Activated naive CD8-positive, alpha-beta T cell treated with anti-CD3 and anti-CD28 coated beads, Interleukin-2, amount 10 ng/mL, durations not matched to agents 7 days and 5 days (primary cell): ENCODE data around the gene AKAP3. TPM values are rescaled to one million over a fixed set of nuclear protein-coding genes. Genes with fewer than 3 reads are reported as not detected.

Experiments used
- ATAC-seq: fragments of 150-1000 bp; cut with Tn5 transposase; one replicate; pipeline ENCODE4 v1.10.0; 2021; ENCODE audit warnings: low read depth, moderate library complexity
- POLR2A ChIA-PET: fragments of 350-600 bp; sonication (Branson Sonifier 250); formaldehyde crosslinking; loops from one replicate; lab custom pipeline; 2021; ENCODE audit warnings: antibody characterized with exemption; lab: Charles Lee
- DNase-seq: peaks from one replicate; pipeline ENCODE4 v3.0.0; 2021
- H3K27ac Mint-ChIP-seq: one replicate; pipeline ENCODE4 v1.8.0; 2022; ENCODE audit warnings: mild to moderate bottlenecking, mixed read lengths
- H3K27me3 Mint-ChIP-seq: one replicate; pipeline ENCODE4 v1.8.0; 2022; ENCODE audit warnings: mild to moderate bottlenecking, moderate library complexity, mixed read lengths
- H3K36me3 Mint-ChIP-seq: one replicate; pipeline ENCODE4 v1.8.0; 2021; ENCODE audit warnings: mild to moderate bottlenecking, mixed read lengths
- H3K4me1 Mint-ChIP-seq: one replicate; pipeline ENCODE4 v1.8.0; 2021; ENCODE audit warnings: mixed read lengths
- H3K4me3 Mint-ChIP-seq: one replicate; pipeline ENCODE4 v1.8.0; 2022; ENCODE audit warnings: mild to moderate bottlenecking, moderate library complexity, mixed read lengths
- H3K9me3 Mint-ChIP-seq: one replicate; pipeline ENCODE4 v1.8.0; 2021; ENCODE audit warnings: mixed read lengths
- total RNA-seq, 2 experiments: library from RNA; stranded (reverse); gene quantifications; one replicate each; pipeline ENCODE4 v1.2.3, GENCODE V29; 2021

AKAP3 gene
- total RNA-seq, 2 experiments from 2014 or later = 3.8 to 4.1 TPM

DNA sequence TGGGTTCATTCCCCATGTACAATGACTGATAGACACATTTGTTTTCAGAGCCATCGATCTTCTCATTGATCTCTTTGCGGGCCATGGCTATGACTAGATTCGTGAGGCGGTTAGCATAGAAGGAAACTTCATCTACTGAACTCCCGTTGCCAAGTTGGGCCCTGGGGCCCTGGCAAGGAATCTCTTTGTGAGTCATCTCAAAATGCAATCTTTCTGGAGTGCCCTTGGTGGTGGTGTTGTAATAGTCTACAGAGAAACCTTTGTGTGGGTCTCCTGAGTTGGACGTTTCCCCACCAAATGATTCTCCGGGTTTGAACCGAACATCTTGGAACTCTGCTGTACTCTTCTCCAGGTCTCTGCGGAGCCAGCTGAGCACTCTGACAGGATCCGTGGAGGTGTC lies 20.4 kb downstream of the AKAP3 start:
- POLR2A ChIA-PET = no interaction called here
- DNase-seq (no peak), ATAC-seq (no peak)
- Mint-ChIP-seq H3K4me3 (no peak overlapping the region), H3K36me3 (no peaks in the 10 kb centered on the region), H3K27ac (no peak overlapping the region), H3K9me3 (no peaks in the 10 kb centered on the region), H3K27me3 (peaks cover 11% of the 10 kb centered on the region), H3K4me1 (no peaks in the 10 kb centered on the region)

DNA sequence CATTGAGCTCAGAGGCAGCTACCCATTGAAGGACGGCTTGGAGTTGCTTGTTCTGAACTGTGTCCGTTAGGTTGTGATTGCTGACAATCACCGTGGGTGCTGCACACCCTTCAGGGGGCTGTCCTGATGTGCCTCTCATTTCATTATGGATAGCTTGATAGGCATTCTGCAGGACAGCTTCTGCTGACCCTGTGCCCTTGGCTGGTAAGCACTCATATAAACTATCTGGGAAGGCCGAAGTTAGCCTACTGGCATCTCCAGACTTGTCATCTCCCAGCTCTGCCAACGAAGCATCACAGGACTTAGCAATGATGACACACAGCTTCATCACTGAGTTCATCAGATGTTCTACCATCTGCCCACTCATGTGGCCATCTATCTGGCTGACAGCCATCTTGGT lies 22.3 kb downstream of the AKAP3 start:
- no peaks in the 10 kb centered on the region for H3K9me3 Mint-ChIP-seq
- H3K4me3 Mint-ChIP-seq = no peak overlapping the region
- POLR2A ChIA-PET = no interaction called here
- DNase-seq = no peak
- H3K4me1 Mint-ChIP-seq = no peaks in the 10 kb centered on the region
- ATAC-seq = no peak
- H3K27ac Mint-ChIP-seq = no peak overlapping the region
- H3K36me3 Mint-ChIP-seq = no peaks in the 10 kb centered on the region
- H3K27me3 Mint-ChIP-seq = peaks cover 15% of the 10 kb centered on the region

DNA sequence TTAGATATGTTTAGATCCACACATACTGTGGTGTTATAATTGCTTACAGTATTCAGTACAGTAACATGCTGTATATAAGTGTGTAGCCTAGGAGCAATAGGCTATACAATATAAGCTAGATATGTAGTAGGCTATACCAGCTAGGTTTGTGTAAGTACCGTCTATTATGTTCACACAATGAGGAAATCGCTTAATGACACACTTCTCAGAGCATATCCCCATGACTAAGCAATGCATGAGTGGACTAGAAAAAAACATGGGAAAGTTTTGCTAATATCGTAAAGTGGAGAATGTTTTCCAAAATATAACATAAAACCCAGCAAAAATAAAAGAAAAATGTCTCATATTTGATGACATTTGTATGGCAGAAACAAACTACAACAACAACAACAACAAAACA lies 27.3 kb downstream of the AKAP3 start:
- no peaks in the 10 kb centered on the region for H3K9me3 Mint-ChIP-seq
- ATAC-seq (no peak), DNase-seq (no peak)
- no peaks in the 10 kb centered on the region for H3K36me3 Mint-ChIP-seq
- POLR2A ChIA-PET = no interaction called here
- no peak overlapping the region for H3K4me3 Mint-ChIP-seq
- H3K27me3 Mint-ChIP-seq = peaks cover 8% of the 10 kb centered on the region
- H3K4me1 Mint-ChIP-seq = no peaks in the 10 kb centered on the region
- no peak overlapping the region for H3K27ac Mint-ChIP-seq

DNA sequence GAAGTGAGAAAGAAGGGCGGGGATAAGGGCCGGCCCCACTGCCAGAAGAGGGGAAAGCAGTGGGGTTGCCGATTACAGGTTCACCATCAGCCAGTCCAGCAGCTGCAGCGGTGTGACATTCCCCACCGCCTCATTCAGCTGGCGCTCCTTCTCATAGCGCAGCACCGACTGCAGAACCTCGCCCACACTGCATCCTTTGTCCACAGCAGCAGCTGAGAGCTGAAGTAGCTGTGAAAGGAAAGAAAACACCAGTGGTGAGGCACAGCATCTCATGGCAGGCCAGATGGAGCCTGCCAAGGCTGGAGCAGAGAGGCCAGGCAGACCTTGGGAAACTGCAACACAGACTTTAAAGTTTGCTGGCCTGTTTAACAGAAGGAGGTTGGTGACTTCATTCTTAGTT lies 33.2 kb downstream of the AKAP3 start:
- ATAC-seq (no peak), DNase-seq (no peak)
- POLR2A ChIA-PET = no interaction called here
- Mint-ChIP-seq H3K4me1 (peaks cover 1% of the 10 kb centered on the region), H3K27me3 (no peaks in the 10 kb centered on the region), H3K4me3 (no peak overlapping the region), H3K27ac (no peak overlapping the region), H3K9me3 (no peaks in the 10 kb centered on the region), H3K36me3 (peaks cover 12% of the 10 kb centered on the region)

DNA sequence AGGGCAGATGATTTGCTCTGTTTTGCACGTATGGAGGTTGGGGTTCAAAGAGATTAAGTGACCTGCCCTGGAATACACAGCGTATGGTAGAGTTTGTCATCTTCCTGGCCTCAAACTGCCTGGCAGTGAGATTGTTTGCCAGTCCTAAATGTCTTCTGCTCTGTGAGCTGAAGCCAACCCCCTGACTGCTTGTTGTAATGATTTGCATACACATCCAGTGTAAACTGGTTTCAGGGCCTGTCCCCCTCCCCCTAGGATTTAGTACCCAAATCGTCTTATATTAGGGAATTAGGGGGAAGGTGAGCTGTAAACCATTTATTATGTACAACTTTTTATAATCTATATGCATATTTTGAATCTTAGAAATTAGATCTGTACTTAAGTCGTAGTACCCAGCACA lies 38.4 kb downstream of the AKAP3 start:
- Mint-ChIP-seq H3K4me1 (peaks cover 5% of the 10 kb centered on the region), H3K36me3 (peaks cover 21% of the 10 kb centered on the region), H3K9me3 (no peaks in the 10 kb centered on the region), H3K27ac (no peak overlapping the region), H3K4me3 (no peak overlapping the region), H3K27me3 (no peaks in the 10 kb centered on the region)
- POLR2A ChIA-PET = no interaction called here
- no peak for DNase-seq
- ATAC-seq = no peak

DNA sequence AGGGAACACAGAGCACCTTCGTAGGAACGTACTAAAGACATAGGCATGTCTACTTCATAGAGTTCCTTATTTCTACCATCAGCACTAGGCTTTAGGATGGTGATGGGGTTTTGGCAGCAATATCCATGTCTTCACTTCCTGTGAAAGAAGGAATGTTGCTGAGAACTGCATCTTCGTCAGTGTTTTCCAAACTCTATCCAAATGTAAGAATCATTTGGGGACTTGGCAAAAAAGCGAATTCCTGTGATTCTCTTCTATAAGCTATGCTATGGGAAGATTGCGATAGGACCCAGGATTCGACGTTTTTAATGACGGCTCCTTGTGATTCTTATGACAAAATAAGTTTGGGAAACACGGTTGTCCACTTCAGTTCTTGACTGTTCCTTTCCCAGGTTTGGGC lies 39.8 kb downstream of the AKAP3 start:
- no peaks in the 10 kb centered on the region for H3K27me3 Mint-ChIP-seq
- ATAC-seq (no peak), DNase-seq (no peak)
- H3K4me1 Mint-ChIP-seq = peaks cover 5% of the 10 kb centered on the region
- no peaks in the 10 kb centered on the region for H3K9me3 Mint-ChIP-seq
- no peak overlapping the region for H3K27ac Mint-ChIP-seq
- POLR2A ChIA-PET = no interaction called here
- H3K36me3 Mint-ChIP-seq = peaks cover 16% of the 10 kb centered on the region
- H3K4me3 Mint-ChIP-seq = no peak overlapping the region

DNA sequence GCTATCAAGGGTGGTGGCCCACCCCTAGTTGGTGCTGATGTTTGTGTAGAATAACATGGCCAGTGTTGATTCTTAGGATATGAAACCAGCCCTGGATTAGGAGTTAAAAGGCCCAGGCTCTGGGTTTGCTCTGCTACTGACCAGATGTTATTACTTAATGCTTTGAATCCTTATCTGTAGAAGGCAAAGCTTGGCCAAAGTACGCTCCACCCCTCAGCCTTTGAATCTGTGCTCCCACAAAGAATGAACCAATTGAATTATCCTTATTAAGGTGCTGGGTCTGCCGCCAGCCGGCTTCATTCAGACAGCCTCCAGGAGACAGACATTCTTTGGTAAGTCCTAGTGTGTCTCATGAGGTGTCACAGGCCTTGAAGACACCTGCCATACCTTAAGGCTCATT lies 41.8 kb downstream of the AKAP3 start:
- H3K36me3 Mint-ChIP-seq = peaks cover 13% of the 10 kb centered on the region
- DNase-seq (no peak), ATAC-seq (no peak)
- POLR2A ChIA-PET = no interaction called here
- H3K9me3 Mint-ChIP-seq = no peaks in the 10 kb centered on the region
- no peak overlapping the region for H3K4me3 Mint-ChIP-seq
- H3K4me1 Mint-ChIP-seq = peaks cover 5% of the 10 kb centered on the region
- no peak overlapping the region for H3K27ac Mint-ChIP-seq
- peaks cover 16% of the 10 kb centered on the region for H3K27me3 Mint-ChIP-seq

DNA sequence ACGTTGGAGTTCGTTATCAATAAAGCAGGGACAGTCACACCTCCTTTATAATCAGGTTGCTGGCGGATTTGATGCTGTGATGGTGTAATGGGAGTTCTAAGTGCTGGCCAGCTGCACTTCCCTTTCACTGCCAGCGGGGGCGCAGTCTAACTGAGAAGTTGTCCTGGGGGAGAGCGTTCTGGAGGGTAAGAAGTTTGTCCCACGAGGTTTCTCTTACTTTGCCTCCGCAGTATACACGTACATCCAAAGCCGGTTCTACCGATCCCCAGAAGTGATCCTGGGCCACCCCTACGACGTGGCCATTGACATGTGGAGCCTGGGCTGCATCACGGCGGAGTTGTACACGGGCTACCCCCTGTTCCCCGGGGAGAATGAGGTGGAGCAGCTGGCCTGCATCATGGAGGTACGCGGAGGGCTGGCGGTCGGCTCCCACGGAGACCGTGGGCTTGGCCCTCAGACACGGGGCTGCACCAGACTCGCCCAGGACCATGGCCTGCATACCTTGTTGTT lies 44.1 kb downstream of the AKAP3 start:
- Mint-ChIP-seq H3K9me3 (no peaks in the 10 kb centered on the region), H3K4me3 (peak overlapping the region; percentile 94), H3K36me3 (peaks cover 11% of the 10 kb centered on the region), H3K27me3 (peaks cover 25% of the 10 kb centered on the region), H3K4me1 (peaks cover 5% of the 10 kb centered on the region), H3K27ac (peak overlapping the region; percentile 87)
- DNase-seq (peak; percentile 85), ATAC-seq (peak; percentile 96)
- POLR2A ChIA-PET = interaction anchor here (1.5 kb wide), 1 partner anchor 44 kb away, joined by 4 read pairs; the partner anchor contains the start of genes AKAP3 and NDUFA9

DNA sequence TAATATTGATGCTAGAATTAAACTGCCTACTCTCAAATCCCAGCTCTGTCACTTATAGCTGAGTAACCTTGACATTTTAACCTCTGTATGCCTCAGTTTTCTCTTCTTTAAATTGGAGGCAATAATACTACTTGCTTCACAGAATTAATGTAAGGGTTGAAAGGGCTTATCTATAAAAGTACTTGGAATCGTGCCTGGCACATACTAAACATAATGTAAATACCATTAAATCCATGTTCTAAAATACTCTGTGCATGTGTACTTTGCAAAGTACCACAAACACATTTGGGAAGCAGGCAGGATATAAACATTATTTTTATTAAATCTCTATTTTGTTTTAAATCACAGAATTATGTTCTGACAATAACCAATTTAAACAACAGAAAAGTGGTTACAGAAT lies 44.9 kb downstream of the AKAP3 start:
- DNase-seq (no peak), ATAC-seq (no peak)
- Mint-ChIP-seq H3K4me3 (no peak overlapping the region), H3K27ac (no peak overlapping the region), H3K27me3 (peaks cover 25% of the 10 kb centered on the region), H3K36me3 (peaks cover 11% of the 10 kb centered on the region), H3K9me3 (no peaks in the 10 kb centered on the region), H3K4me1 (peaks cover 5% of the 10 kb centered on the region)
- POLR2A ChIA-PET = no interaction called here

DNA sequence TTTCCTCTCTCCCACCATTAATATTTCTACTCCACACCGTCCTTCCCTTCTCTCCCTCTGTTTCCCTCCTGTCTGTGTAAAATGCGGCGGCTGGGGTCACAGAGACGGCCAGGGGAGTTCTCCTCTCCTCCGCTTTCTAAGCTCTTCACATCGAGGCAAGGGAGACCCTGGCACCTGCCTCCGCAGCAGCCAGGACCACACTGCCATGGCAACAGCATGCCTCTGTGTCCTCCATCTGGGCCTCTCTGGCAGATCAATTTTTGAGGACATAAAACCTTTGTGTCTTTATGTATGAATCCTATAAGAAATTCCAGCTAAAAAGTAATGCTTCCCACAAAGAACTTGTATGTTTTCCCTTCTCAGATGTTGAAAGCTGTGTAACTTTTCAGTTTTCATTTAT lies 45.4 kb downstream of the AKAP3 start:
- H3K27ac Mint-ChIP-seq = no peak overlapping the region
- H3K9me3 Mint-ChIP-seq = no peaks in the 10 kb centered on the region
- DNase-seq (no peak), ATAC-seq (no peak)
- H3K4me1 Mint-ChIP-seq = peaks cover 5% of the 10 kb centered on the region
- POLR2A ChIA-PET = no interaction called here
- H3K27me3 Mint-ChIP-seq = peaks cover 25% of the 10 kb centered on the region
- peaks cover 11% of the 10 kb centered on the region for H3K36me3 Mint-ChIP-seq
- H3K4me3 Mint-ChIP-seq = no peak overlapping the region

DNA sequence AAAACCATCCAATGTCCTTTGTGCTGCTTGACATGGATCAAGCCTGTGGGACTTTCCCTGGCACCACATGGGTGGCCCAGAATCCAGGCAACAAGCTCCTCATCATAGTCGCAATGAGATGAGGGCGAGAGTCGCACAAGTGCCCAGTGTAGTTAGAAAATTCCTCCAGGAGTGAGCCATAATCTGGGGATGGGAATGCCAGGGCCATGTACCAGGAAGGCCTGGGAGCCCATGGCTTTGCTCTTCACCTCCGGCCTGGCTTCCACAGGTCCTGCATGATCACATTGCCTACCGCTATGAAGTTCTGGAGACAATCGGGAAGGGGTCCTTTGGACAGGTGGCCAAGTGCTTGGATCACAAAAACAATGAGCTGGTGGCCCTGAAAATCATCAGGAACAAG lies 53.0 kb downstream of the AKAP3 start:
- H3K27ac Mint-ChIP-seq = no peak overlapping the region
- H3K9me3 Mint-ChIP-seq = no peaks in the 10 kb centered on the region
- DNase-seq = no peak
- ATAC-seq = no peak
- POLR2A ChIA-PET = no interaction called here
- H3K4me3 Mint-ChIP-seq = no peak overlapping the region
- H3K36me3 Mint-ChIP-seq = no peaks in the 10 kb centered on the region
- peaks cover 14% of the 10 kb centered on the region for H3K27me3 Mint-ChIP-seq
- no peaks in the 10 kb centered on the region for H3K4me1 Mint-ChIP-seq

DNA sequence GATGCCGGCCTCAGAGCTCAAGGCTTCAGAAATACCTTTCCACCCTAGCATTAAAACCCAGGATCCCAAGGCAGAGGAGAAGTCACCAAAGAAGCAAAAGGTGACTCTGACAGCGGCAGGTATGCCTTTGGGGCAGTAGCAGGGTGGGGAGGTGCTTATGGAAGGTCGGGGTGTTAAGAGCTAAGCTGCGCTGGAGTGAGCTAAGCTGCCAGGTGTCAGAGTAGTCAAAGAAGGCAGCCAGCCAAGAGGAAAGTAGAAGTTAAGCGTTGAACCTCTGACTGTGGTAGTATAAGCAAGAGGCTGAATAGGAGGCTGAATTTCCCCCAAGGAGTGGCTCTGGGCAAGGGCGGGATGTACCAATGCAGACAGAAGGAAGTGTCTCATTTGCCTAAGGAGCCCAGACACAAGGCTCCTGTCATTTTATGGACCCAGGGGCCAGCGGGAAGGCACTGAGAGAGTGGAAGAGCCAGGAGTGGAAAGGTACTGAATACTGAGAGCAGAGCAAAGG lies 57.6 kb downstream of the AKAP3 start:
- H3K27me3 Mint-ChIP-seq = peaks cover 19% of the 10 kb centered on the region
- no peak for ATAC-seq
- H3K4me3 Mint-ChIP-seq = no peak overlapping the region
- no peaks in the 10 kb centered on the region for H3K4me1 Mint-ChIP-seq
- no peak for DNase-seq
- H3K9me3 Mint-ChIP-seq = no peaks in the 10 kb centered on the region
- H3K36me3 Mint-ChIP-seq = peaks cover 3% of the 10 kb centered on the region
- H3K27ac Mint-ChIP-seq = no peak overlapping the region
- POLR2A ChIA-PET = no interaction called here

DNA sequence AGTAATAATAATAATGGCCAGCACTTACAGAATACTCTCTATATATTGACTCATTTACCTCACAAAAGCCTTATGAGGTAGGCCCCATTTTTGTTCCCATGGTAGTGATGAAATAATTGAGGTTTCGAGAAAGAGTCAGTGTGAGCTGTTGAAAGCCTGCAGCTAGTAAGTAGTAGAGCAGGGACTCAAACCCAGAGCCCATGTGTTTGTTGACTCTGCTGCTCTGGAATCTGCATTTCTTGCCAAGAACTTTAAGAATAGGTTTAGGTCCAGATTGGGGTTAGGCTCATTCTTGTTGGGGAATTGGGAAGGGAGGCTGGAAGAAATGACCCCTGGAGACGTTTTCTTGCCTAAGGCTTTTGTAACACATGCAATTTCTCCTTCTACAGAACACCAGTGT lies 58.9 kb downstream of the AKAP3 start:
- DNase-seq (no peak), ATAC-seq (no peak)

DNA sequence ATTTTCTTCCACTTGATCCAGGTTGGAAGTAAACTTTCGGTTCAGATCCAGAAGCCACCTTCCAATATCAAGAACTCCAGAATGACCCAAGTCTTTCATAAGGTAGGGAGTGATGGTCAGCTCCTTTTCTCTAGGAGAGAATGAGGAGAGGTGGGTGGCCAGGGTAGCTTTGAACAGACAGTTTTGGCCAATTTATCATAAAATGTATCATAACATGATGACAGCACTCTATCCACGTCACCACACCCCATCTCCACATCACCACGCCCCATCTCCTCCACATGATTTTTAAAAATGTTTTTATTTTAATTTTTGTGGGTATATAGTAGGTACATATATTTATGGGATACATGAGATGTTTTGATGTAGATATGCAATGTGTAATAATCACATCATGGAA lies 59.9 kb downstream of the AKAP3 start:
- Mint-ChIP-seq H3K4me3 (no peak overlapping the region), H3K4me1 (no peaks in the 10 kb centered on the region), H3K27me3 (peaks cover 21% of the 10 kb centered on the region), H3K36me3 (peaks cover 3% of the 10 kb centered on the region), H3K9me3 (no peaks in the 10 kb centered on the region), H3K27ac (no peak overlapping the region)
- no peak for ATAC-seq
- POLR2A ChIA-PET = no interaction called here
- no peak for DNase-seq

More for the DNA sequence above, 58.9 kb downstream of the AKAP3 start:
- Mint-ChIP-seq H3K36me3 (peaks cover 3% of the 10 kb centered on the region), H3K4me1 (no peaks in the 10 kb centered on the region), H3K9me3 (no peaks in the 10 kb centered on the region), H3K4me3 (no peak overlapping the region), H3K27me3 (peaks cover 21% of the 10 kb centered on the region), H3K27ac (no peak overlapping the region)
- POLR2A ChIA-PET = no interaction called here

DNA sequence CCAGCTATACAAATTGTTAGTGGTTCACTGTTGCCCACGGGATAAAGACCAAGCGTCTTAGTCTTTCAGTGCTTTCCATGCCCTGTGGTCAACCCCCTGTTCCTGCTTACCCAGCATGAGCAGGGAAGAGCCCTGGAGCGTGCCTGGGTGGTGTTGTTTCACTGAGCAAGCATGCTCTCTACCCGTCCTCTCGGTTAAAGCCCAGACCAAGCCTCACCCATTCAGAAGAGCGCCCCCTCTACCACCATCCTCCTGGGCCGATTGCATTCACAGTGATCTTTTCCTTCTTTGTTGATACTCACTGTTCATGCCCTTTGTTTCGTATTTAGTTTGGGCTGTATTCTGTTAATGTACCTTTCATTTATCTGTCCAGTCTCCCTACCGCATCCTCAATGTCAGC lies 61.7 kb downstream of the AKAP3 start:
- Mint-ChIP-seq H3K27ac (no peak overlapping the region), H3K27me3 (peaks cover 15% of the 10 kb centered on the region), H3K9me3 (no peaks in the 10 kb centered on the region), H3K4me3 (no peak overlapping the region), H3K4me1 (no peaks in the 10 kb centered on the region), H3K36me3 (peaks cover 3% of the 10 kb centered on the region)
- ATAC-seq = no peak
- POLR2A ChIA-PET = no interaction called here
- no peak for DNase-seq
